IMR-90 (cell line): ENCODE data around the gene CCDC30.

Experiments used
- BHLHE40 ChIP-seq: fragments of 150-350 bp; IDR thresholded peaks from 2 replicates; pipeline ENCODE4 v1.6.1; 2016; ENCODE audit warnings: mild to moderate bottlenecking, low read depth, low read length
- CEBPB ChIP-seq: IDR thresholded peaks from 2 replicates; pipeline ENCODE4 v1.6.1; 2012; ENCODE audit warnings: low read depth, low read length, improper control_type of control experiment
- CHD1 ChIP-seq: IDR thresholded peaks from 2 replicates; pipeline ENCODE4 v1.6.1; 2012; ENCODE audit warnings: low read depth, low read length, improper control_type of control experiment
- FOS ChIP-seq: fragments of 150-350 bp; IDR thresholded peaks from 2 replicates; pipeline ENCODE4 v1.6.1; 2016; ENCODE audit warnings: low read depth, low read length
- MAFK ChIP-seq: IDR thresholded peaks from 2 replicates; pipeline ENCODE4 v1.6.1; 2012; ENCODE audit warnings: low read depth, low read length, improper control_type of control experiment
- POLR2A ChIP-seq: IDR thresholded peaks from 2 replicates; pipeline ENCODE4 v1.6.1; 2012; ENCODE audit warnings: mild to moderate bottlenecking, low read depth, low read length
- RAD21 ChIP-seq: IDR thresholded peaks from 2 replicates; pipeline ENCODE4 v1.6.1; 2012; ENCODE audit warnings: low read length, improper control_type of control experiment
- RCOR1 ChIP-seq: IDR thresholded peaks from 2 replicates; pipeline ENCODE4 v1.6.1; 2012; ENCODE audit warnings: mild to moderate bottlenecking, low read length, improper control_type of control experiment; ENCODE audit not compliant: insufficient replicate concordance
- RFX5 ChIP-seq: IDR thresholded peaks from 2 replicates; pipeline ENCODE4 v1.8.0; 2012; ENCODE audit warnings: low read depth, mild to moderate bottlenecking, low read length, moderate library complexity
- SMC3 ChIP-seq: fragments of 150-350 bp; IDR thresholded peaks from 2 replicates; pipeline ENCODE4 v1.6.1; 2016; ENCODE audit warnings: low read depth, mild to moderate bottlenecking, antibody characterized with exemption, low read length, moderate library complexity
- TF ChIP-seq, protein P1 (sequence below): conservative IDR thresholded peaks from 2 replicates; pipeline ENCODE4 v1.5.1; 2012; ENCODE audit warnings: mild to moderate bottlenecking, low read depth, low read length, improper control_type of control experiment
- TF ChIP-seq, protein P2 (sequence below): fragments of 150-350 bp; IDR thresholded peaks from 2 replicates; pipeline ENCODE4 v1.6.1; 2016; ENCODE audit warnings: low read depth, mild to moderate bottlenecking, low read length, moderate library complexity, borderline replicate concordance
- TF ChIP-seq, protein P3 (sequence below): fragments of 150-350 bp; IDR thresholded peaks from 2 replicates; pipeline ENCODE4 v1.6.1; 2017; ENCODE audit warnings: mild to moderate bottlenecking, antibody characterized with exemption, low read length, low read depth

DNA sequence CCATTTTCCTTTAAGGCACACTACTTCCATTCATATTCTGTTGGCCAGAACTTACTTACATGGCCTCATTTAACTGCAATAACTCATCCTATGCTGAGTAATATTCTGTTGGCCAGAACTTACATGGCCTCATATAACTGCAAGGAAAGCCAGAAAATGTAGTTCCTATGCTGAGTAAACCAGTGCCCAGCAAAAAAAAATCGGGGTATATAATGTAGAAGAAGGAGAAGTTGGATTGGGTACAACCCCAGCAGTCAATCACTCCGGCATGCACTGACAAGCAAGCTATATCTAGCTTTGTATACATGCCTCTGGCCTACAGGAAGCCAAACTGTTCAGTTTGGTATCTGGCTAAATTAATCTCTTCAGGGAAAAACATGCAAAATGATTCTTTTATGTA is 155.8 kb downstream of the CCDC30 start:
- TF ChIP-seq, protein P1, sequence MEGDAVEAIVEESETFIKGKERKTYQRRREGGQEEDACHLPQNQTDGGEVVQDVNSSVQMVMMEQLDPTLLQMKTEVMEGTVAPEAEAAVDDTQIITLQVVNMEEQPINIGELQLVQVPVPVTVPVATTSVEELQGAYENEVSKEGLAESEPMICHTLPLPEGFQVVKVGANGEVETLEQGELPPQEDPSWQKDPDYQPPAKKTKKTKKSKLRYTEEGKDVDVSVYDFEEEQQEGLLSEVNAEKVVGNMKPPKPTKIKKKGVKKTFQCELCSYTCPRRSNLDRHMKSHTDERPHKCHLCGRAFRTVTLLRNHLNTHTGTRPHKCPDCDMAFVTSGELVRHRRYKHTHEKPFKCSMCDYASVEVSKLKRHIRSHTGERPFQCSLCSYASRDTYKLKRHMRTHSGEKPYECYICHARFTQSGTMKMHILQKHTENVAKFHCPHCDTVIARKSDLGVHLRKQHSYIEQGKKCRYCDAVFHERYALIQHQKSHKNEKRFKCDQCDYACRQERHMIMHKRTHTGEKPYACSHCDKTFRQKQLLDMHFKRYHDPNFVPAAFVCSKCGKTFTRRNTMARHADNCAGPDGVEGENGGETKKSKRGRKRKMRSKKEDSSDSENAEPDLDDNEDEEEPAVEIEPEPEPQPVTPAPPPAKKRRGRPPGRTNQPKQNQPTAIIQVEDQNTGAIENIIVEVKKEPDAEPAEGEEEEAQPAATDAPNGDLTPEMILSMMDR = no peak
- no peak for TF ChIP-seq POLR2A
- TF ChIP-seq, protein P2, sequence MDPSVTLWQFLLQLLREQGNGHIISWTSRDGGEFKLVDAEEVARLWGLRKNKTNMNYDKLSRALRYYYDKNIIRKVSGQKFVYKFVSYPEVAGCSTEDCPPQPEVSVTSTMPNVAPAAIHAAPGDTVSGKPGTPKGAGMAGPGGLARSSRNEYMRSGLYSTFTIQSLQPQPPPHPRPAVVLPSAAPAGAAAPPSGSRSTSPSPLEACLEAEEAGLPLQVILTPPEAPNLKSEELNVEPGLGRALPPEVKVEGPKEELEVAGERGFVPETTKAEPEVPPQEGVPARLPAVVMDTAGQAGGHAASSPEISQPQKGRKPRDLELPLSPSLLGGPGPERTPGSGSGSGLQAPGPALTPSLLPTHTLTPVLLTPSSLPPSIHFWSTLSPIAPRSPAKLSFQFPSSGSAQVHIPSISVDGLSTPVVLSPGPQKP = no peak
- TF ChIP-seq RAD21 = no peak
- no peak for TF ChIP-seq RCOR1
- TF ChIP-seq, protein P3, sequence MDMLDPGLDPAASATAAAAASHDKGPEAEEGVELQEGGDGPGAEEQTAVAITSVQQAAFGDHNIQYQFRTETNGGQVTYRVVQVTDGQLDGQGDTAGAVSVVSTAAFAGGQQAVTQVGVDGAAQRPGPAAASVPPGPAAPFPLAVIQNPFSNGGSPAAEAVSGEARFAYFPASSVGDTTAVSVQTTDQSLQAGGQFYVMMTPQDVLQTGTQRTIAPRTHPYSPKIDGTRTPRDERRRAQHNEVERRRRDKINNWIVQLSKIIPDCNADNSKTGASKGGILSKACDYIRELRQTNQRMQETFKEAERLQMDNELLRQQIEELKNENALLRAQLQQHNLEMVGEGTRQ = no peak
- TF ChIP-seq BHLHE40 = no peak
- TF ChIP-seq CEBPB = no peak
- TF ChIP-seq FOS = no peak
- no peak for TF ChIP-seq CHD1
- no peak for TF ChIP-seq RFX5
- TF ChIP-seq MAFK = no peak
- TF ChIP-seq SMC3 = no peak
